Peyer's patch (tissue), 4 donors: Measurements from ENCODE around the gene RPE.

Experiments used
- POLR2A ChIP-seq, 2 donors: fragments of 450-650 bp; IDR thresholded peaks; one replicate each; pipeline ENCODE4 v1.5.1; 2017; ENCODE audit warnings: antibody characterized with exemption in 2 of 2, mild to moderate bottlenecking in 2 of 2, moderate library complexity in 2 of 2
- TF ChIP-seq, protein P1 (sequence below), 6 experiments: fragments of 450-650 bp in 4 of 6; fragments of 200-600 bp in 2 of 6; sonication (generic) in 1 of 6; IDR thresholded peaks; one replicate each; pipeline ENCODE4 v1.5.1; 2017 to 2019; ENCODE audit warnings: antibody characterized with exemption in 6 of 6, mild to moderate bottlenecking in 3 of 6, moderate library complexity in 1 of 6

DNA sequence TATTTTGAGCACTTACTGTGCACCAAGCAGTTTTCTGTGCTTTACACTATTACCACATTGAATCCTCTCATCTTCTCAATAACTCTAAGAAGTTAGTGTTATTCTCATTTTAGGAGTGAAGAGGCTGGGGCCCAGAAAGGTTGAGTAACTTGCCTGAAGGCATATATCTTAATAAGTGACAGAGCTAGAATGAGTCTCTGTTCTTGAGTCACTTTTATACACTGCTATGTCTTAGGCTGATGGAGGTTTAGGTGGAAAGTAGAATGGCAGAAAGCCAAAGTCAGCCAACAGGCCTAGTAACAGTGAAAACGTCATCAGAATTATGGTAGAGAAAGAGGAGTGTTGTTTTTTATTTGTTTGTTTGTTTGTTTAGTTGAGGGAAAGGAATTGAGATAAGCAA lies 27.9 kb upstream of the RPE start:
- TF ChIP-seq, protein P1, sequence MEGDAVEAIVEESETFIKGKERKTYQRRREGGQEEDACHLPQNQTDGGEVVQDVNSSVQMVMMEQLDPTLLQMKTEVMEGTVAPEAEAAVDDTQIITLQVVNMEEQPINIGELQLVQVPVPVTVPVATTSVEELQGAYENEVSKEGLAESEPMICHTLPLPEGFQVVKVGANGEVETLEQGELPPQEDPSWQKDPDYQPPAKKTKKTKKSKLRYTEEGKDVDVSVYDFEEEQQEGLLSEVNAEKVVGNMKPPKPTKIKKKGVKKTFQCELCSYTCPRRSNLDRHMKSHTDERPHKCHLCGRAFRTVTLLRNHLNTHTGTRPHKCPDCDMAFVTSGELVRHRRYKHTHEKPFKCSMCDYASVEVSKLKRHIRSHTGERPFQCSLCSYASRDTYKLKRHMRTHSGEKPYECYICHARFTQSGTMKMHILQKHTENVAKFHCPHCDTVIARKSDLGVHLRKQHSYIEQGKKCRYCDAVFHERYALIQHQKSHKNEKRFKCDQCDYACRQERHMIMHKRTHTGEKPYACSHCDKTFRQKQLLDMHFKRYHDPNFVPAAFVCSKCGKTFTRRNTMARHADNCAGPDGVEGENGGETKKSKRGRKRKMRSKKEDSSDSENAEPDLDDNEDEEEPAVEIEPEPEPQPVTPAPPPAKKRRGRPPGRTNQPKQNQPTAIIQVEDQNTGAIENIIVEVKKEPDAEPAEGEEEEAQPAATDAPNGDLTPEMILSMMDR (IDR thresholded peaks at IDR 0.05) = no peak
- no peak for TF ChIP-seq POLR2A (IDR thresholded peaks at IDR 0.05)
